ENCODE results near the gene PLSCR2. TPM values are rescaled to one million over a fixed set of nuclear protein-coding genes. Genes with fewer than 3 reads are reported as not detected.
"Not testable (repeated sequence)": the region's sequence is repeated elsewhere in the genome, so short reads cannot be mapped to it uniquely, and the experiment has no call there.

Gene PLSCR2
- total RNA-seq, 2 experiments from 2014 or later, result not detected

DNA sequence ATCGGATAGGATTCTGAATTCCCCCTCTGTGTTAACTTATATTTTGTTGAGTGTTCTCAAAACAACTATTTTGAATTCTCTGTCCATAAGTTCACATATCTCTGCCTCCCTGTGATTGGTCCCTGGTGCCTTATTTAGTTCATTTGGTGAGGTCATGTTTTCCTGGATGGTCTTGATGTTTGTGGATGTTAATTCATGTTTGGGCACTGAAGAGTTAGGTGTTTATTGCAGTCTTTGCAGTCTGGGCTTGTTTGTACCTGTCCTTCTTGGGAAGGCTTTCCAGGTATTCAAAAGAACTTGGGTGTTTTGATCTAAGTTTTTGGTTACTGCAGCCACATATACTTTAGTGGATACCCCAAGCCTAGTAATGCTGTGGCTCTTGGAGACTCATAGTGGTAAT lies 23.3 kb downstream of the PLSCR2 start:
- intact Hi-C loops (cut with micrococcal nuclease), result no loop called here
- ChIA-PET CTCF (no interaction called here), POLR2A (no interaction called here)

DNA sequence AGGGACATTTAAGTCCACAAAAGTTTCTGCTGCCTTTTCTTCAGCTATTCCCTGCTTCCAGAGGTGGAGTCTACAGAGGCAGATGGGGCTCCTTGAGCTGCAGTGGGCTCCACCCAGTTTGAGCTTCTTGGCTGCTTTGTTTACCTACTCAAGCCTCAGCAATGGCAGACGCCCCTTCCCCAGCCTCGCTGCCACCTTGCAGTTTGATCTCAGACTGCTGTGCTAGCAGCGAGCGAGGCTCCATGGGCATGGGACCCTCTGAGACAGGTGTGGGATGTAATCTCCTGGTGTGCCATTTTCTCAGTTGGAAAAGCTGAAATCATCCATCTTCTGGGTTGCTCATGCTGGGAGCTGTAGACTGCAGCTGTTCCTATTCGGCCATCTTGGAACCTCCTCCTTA lies 29.1 kb downstream of the PLSCR2 start:
- H3K36me3 Mint-ChIP-seq; DNase-seq; H3K27me3 Mint-ChIP-seq; H3K4me1 Mint-ChIP-seq (ENCODE audit: low read depth); CTCF ChIA-PET; POLR2A ChIA-PET; intact Hi-C loops (cut with micrococcal nuclease); H3K4me3 Mint-ChIP-seq; H3K27ac Mint-ChIP-seq: not testable (repeated sequence)
- peaks cover 21% of the 10 kb centered on the region for H3K9me3 Mint-ChIP-seq

More for the DNA sequence above, 23.3 kb downstream of the PLSCR2 start:
- no peak for DNase-seq
- no peak overlapping the region for H3K27ac Mint-ChIP-seq
- peaks cover 1% of the 10 kb centered on the region for H3K27me3 Mint-ChIP-seq
- no peak overlapping the region for H3K4me3 Mint-ChIP-seq
- H3K9me3 Mint-ChIP-seq, result peaks cover 16% of the 10 kb centered on the region
- no peaks in the 10 kb centered on the region for H3K4me1 Mint-ChIP-seq (ENCODE audit: low read depth)
- peaks cover 2% of the 10 kb centered on the region for H3K36me3 Mint-ChIP-seq

DNA sequence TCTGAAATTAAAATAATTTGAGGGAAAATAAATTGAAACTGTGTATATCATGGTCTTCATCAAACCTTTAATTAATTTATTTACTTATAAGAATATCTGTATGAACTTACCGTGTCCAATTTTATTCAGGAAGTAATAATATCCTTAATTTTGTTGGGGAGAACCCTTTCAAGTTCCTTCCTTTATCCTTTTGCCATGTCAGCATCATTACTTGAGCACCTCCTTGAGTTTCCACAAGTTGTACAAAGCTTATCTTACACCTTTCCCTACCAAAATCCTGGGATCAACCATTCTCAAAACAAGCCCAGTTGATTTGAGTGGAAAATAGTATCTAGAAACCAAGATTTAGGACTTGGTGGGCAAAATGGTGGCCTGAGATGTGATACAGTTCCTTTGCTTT lies 37.3 kb downstream of the PLSCR2 start:
- no peaks in the 10 kb centered on the region for H3K4me1 Mint-ChIP-seq (ENCODE audit: low read depth)
- no peaks in the 10 kb centered on the region for H3K27me3 Mint-ChIP-seq
- peaks cover 5% of the 10 kb centered on the region for H3K9me3 Mint-ChIP-seq
- no peak overlapping the region for H3K27ac Mint-ChIP-seq
- no peak for DNase-seq
- POLR2A ChIA-PET, result no interaction called here
- no peaks in the 10 kb centered on the region for H3K36me3 Mint-ChIP-seq
- CTCF ChIA-PET, result no interaction called here
- no peak overlapping the region for H3K4me3 Mint-ChIP-seq
- intact Hi-C loops (cut with micrococcal nuclease), result no loop called here

DNA sequence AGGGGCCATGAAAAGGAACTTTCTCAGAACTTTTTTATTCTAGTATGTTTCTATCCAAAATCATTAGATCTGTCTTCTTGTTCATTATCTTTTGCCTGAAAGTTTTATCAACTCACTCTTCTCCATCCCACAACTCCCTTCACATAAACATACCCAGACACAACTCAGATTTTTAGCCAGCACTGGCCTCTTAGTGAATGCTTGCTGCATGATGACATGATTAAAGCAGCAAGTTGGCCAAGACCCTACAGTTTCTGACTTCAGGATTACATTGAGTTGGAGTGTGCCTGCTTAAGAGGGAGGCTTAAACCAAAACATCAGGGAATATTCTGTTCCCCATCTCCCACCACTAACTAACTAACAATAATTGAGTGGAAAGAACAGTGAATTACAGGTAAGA lies 38.1 kb downstream of the PLSCR2 start:
- no peak overlapping the region for H3K4me3 Mint-ChIP-seq
- no peaks in the 10 kb centered on the region for H3K36me3 Mint-ChIP-seq
- no peak overlapping the region for H3K27ac Mint-ChIP-seq
- H3K27me3 Mint-ChIP-seq, result no peaks in the 10 kb centered on the region
- H3K9me3 Mint-ChIP-seq, result no peaks in the 10 kb centered on the region
- ChIA-PET POLR2A (no interaction called here), CTCF (no interaction called here)
- no peaks in the 10 kb centered on the region for H3K4me1 Mint-ChIP-seq (ENCODE audit: low read depth)
- intact Hi-C loops (cut with micrococcal nuclease), result no loop called here
- no peak for DNase-seq

DNA sequence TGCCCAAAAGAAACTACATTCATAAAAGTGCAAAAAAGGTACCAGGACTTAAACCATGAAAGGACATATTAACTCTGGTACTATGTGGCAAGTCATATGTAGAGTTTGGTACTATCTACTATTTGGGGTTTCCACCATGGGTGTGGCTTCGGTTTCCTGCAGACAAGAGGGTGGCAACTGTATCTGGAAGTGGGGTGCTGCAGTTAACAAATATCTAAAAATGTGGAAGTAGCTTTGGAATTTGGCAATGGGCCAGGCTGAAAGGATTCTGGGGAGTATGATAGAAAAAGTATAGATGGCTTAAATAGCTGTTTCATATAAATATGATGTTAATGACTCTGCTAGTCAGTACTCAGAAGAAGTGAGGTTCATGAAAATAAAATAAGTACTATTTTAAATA lies 44.0 kb downstream of the PLSCR2 start:
- intact Hi-C loops (cut with micrococcal nuclease), result no loop called here
- Mint-ChIP-seq H3K9me3 (peaks cover 2% of the 10 kb centered on the region), H3K36me3 (no peaks in the 10 kb centered on the region), H3K27me3 (peaks cover 1% of the 10 kb centered on the region), H3K4me3 (no peak overlapping the region), H3K27ac (no peak overlapping the region), H3K4me1 (ENCODE audit: low read depth) (no peaks in the 10 kb centered on the region)
- DNase-seq, result no peak
- ChIA-PET CTCF (no interaction called here), POLR2A (no interaction called here)

DNA sequence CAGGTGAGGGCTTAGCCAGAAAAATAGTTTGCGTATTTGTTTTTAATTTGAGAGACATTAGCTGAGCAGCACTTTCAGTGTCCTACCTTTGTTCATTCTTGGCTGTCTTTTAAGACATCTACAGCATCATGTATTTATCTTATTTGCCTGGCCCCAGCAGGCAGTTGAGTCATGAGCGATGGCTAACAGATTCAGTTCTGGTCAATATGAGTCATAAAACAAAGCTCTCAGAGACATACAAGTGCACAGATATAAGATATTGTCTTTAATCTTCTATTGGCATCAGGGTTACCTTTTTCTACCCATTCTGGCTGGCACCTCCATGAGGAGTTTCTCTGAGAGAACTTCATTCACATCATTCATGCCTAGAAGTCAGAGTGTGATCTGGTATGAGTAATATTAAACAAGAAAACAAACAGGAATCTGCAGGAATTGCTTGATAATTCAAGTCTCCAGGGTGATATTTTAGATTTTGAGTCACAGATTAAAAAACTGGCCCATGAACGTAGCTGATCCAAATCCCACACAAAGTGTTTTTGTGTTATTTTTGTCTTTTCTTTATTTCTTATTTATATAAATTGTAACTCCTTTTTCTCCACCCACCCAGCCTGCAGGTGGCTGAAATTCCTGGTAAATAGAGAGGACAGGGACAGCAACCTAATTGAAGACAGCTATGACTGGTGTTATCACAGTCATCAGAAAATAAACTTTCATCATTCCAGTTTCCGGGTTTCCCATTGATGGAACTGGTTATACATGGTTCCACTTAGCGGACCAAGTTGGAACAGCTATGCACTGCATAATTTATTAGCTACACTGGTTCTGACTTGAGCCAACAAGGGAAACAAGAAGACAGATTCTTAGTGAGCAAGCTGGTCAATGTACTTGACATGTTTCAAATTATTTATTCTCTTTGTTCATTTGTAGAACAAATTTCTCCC lies 47.3 kb downstream of the PLSCR2 start:
- no peaks in the 10 kb centered on the region for H3K4me1 Mint-ChIP-seq (ENCODE audit: low read depth)
- H3K27me3 Mint-ChIP-seq, result peaks cover 1% of the 10 kb centered on the region

DNA sequence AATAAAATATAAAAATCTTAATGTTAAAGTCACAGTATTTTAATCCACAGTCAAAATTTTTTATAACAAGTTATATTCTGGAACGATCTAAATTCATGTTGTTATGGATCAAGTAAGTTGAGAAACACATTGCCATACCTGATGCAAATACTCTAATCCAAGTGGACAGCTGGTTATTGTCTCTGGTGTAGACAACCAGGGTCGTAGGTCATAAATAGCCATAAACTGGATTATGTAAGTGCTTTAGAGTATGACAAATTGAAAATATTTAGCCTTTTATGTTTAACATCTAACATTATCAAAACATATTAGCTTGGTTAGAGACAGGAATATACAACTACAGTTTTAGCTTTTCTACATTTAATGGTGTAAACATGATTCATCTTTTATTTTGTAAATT lies 53.0 kb downstream of the PLSCR2 start:
- peaks cover 2% of the 10 kb centered on the region for H3K36me3 Mint-ChIP-seq
- peaks cover 20% of the 10 kb centered on the region for H3K9me3 Mint-ChIP-seq
- ChIA-PET POLR2A (no interaction called here), CTCF (no interaction called here)
- DNase-seq, result no peak
- no peak overlapping the region for H3K27ac Mint-ChIP-seq
- H3K4me1 Mint-ChIP-seq (ENCODE audit: low read depth), result no peaks in the 10 kb centered on the region
- no peaks in the 10 kb centered on the region for H3K27me3 Mint-ChIP-seq
- no peak overlapping the region for H3K4me3 Mint-ChIP-seq
- intact Hi-C loops (cut with micrococcal nuclease), result no loop called here

More for the DNA sequence above, 47.3 kb downstream of the PLSCR2 start:
- H3K27ac Mint-ChIP-seq, result no peak overlapping the region
- no peak overlapping the region for H3K4me3 Mint-ChIP-seq
- POLR2A ChIA-PET, result no interaction called here
- intact Hi-C loops (cut with micrococcal nuclease), result no loop called here
- CTCF ChIA-PET, result no interaction called here
- H3K9me3 Mint-ChIP-seq, result peaks cover 2% of the 10 kb centered on the region
- DNase-seq, result no peak
- H3K36me3 Mint-ChIP-seq, result no peaks in the 10 kb centered on the region

DNA sequence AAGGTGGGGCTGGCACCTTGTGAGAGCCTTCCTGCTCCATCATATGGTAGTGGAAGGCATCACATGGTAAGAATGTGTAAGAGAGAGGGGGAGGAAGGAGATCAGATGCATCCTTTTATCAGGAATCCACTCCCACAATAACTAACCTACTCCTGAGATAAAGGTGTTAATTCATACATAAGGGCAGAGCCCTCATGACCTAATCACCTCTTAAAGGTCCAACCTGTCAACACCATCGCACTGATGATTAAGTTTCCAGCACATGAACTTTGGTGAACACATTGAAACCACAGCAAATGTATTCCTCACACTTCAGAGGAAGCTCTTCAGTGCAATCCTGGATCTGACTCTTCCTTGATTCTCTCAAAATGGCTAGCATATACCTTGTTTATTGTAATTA lies 55.4 kb downstream of the PLSCR2 start:
- Mint-ChIP-seq H3K27me3 (no peaks in the 10 kb centered on the region), H3K4me3 (no peak overlapping the region), H3K4me1 (ENCODE audit: low read depth) (no peaks in the 10 kb centered on the region), H3K36me3 (peaks cover 2% of the 10 kb centered on the region), H3K9me3 (peaks cover 20% of the 10 kb centered on the region), H3K27ac (no peak overlapping the region)
- CTCF ChIA-PET, result interaction anchor here (0.6 kb wide), 1 partner anchor 13 kb away, joined by 3 read pairs; no protein-coding TSS in a partner anchor
- POLR2A ChIA-PET, result no interaction called here
- DNase-seq, result no peak
- intact Hi-C loops (cut with micrococcal nuclease), result no loop called here

DNA sequence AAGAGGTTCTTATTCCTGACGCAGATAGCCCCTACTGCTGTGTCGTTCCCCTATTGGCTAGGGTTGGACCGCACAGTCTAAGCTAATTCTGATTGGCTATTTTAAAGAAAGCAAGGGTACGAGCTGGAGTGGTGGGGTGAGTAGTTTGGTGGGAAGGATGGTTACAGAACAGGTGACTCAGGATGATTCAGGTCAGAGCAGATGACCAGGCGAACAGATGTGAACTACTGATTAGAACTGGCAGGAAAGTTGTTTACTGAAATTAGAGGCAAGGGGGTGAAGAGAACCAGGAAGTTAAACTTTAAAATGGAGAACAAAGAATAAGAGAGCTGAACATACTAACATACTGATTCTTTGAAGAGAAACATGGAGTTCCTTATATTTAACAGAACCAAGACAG lies 56.6 kb downstream of the PLSCR2 start:
- POLR2A ChIA-PET; CTCF ChIA-PET; H3K4me1 Mint-ChIP-seq (ENCODE audit: low read depth): not testable (repeated sequence)

DNA sequence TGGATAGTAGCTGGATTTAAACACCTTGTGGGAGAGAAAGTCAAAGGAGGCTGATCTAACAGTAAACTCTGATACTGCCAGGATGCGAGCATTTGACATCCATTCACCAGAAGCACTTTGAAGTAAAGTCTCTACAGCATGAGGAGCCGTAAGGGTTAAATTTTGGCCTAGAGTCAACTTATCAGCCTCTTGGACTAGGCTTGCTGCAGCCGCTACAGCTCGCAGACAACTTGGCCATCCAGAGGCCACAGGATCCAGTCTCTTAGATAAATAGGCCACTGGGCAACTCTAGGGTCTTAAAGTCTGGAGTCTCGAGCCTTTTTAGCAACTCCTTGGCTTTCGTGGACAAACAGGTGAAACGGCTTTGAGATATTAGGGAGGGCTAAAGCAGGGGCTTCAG lies 61.4 kb downstream of the PLSCR2 start:
- no peak for DNase-seq
- peaks cover 14% of the 10 kb centered on the region for H3K9me3 Mint-ChIP-seq
- no peak overlapping the region for H3K27ac Mint-ChIP-seq
- H3K4me1 Mint-ChIP-seq (ENCODE audit: low read depth), result no peaks in the 10 kb centered on the region
- H3K4me3 Mint-ChIP-seq, result no peak overlapping the region
- intact Hi-C loops (cut with micrococcal nuclease), result no loop called here
- H3K36me3 Mint-ChIP-seq, result peaks cover 2% of the 10 kb centered on the region
- CTCF ChIA-PET, result no interaction called here
- H3K27me3 Mint-ChIP-seq, result peaks cover 2% of the 10 kb centered on the region
- POLR2A ChIA-PET, result no interaction called here

More for the DNA sequence above, 56.6 kb downstream of the PLSCR2 start:
- H3K9me3 Mint-ChIP-seq, result peaks cover 20% of the 10 kb centered on the region
- DNase-seq; intact Hi-C loops (cut with micrococcal nuclease); H3K27me3 Mint-ChIP-seq; H3K27ac Mint-ChIP-seq; H3K36me3 Mint-ChIP-seq; H3K4me3 Mint-ChIP-seq: not testable (repeated sequence)

DNA sequence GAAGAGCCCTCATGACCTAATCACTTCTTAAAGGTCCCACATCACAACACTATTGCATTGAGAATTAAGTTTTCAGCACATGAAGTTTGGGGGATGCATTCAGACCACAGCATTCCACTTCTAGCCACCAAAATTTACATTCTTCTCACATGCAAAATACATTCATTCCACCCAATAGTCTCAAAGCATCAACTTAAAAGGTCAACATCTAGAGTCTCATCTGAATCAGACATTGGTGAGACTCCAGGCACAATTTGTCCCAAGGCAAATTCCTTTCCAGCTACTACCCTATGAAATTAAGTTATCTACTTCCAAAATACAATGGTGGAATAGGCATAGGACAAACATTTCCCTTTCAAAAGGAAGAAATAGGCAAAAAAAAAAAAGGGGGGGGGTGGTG lies 64.9 kb downstream of the PLSCR2 start:
- CTCF ChIA-PET, result no interaction called here
- Mint-ChIP-seq H3K4me1 (ENCODE audit: low read depth) (no peaks in the 10 kb centered on the region), H3K4me3 (no peak overlapping the region), H3K36me3 (no peaks in the 10 kb centered on the region), H3K27me3 (peaks cover 3% of the 10 kb centered on the region), H3K27ac (no peak overlapping the region), H3K9me3 (no peaks in the 10 kb centered on the region)
- intact Hi-C loops (cut with micrococcal nuclease), result no loop called here
- no peak for DNase-seq
- POLR2A ChIA-PET, result no interaction called here

DNA sequence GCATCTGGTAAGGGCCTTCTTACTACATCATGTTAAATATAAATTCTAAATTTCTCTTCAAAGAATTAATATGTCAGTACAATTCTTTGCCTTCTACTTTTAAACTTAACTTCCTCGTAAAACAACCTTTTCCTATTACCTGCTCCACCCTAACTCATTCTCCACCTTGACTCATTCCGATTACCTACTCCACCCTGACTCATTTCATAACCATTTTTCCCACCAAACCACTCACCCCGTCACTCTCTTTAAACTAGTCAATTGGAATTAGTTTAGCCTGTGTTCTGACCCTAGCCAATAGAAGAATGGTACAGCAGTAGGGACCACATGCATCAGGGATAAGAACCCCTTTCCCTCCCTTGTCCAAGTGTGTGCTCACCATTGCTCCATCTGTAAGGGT lies 65.6 kb downstream of the PLSCR2 start:
- DNase-seq, result no peak
- no peaks in the 10 kb centered on the region for H3K4me1 Mint-ChIP-seq (ENCODE audit: low read depth)
- peaks cover 3% of the 10 kb centered on the region for H3K27me3 Mint-ChIP-seq
- ChIA-PET CTCF (no interaction called here), POLR2A (no interaction called here)
- intact Hi-C loops (cut with micrococcal nuclease), result no loop called here
- H3K36me3 Mint-ChIP-seq, result no peaks in the 10 kb centered on the region
- H3K9me3 Mint-ChIP-seq, result no peaks in the 10 kb centered on the region
- no peak overlapping the region for H3K4me3 Mint-ChIP-seq
- H3K27ac Mint-ChIP-seq, result no peak overlapping the region

DNA sequence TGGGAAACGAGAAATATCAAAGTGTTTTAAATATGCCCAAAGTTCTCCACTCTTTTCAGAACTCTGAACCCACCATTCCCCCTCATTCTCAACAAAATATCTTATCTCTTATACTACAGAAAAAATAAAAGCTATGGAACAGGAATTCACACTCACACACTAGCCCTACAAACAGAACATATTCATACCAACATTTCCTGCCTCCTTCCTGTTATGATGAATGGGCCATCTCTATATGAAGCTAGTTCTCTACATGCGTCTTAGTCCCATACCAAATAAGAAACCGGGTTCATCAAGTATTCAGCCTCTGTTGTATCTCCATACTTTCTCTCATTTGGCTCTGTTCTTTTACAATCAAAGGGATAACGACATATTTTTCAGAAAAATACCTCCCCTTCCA lies 72.6 kb downstream of the PLSCR2 start:
- ChIA-PET CTCF (no interaction called here), POLR2A (no interaction called here)
- Mint-ChIP-seq H3K9me3 (no peaks in the 10 kb centered on the region), H3K27me3 (peaks cover 4% of the 10 kb centered on the region), H3K27ac (no peak overlapping the region), H3K36me3 (no peaks in the 10 kb centered on the region), H3K4me1 (ENCODE audit: low read depth) (peaks cover 3% of the 10 kb centered on the region), H3K4me3 (no peak overlapping the region)
- intact Hi-C loops (cut with micrococcal nuclease), result no loop called here
- DNase-seq, result no peak
